Left lung (tissue), 10 donors: ENCODE results near the gene RNU1-4. TPM values are rescaled to one million over a fixed set of nuclear protein-coding genes. Genes with fewer than 3 reads are reported as not detected.
"Not testable (repeated sequence)": the region's sequence is repeated elsewhere in the genome, so short reads cannot be mapped to it uniquely, and the experiment has no call there.

Experiments
- ATAC-seq: fragments of 200-7000 bp; cut with Tn5 transposase; one replicate; pipeline ENCODE4 v1.9.1; 2020; ENCODE audit warnings: moderate library complexity
- DNase-seq, 4 donors: peaks; one replicate each; pipeline ENCODE4 v3.0.0-alpha.2; 2013 to 2020
- H3K27ac ChIP-seq, 2 donors: fragments of 200-600 bp; sonication (generic) in 1 of 2; one replicate each; pipeline versions ENCODE4 v1.5.0 to v1.8.0; 2020 to 2021
- H3K27me3 ChIP-seq, 2 donors: fragments of 200-600 bp; sonication (generic) in 1 of 2; one replicate each; pipeline versions ENCODE4 v1.5.0 to v1.8.0; 2020 to 2021
- H3K36me3 ChIP-seq, 2 donors: fragments of 200-600 bp; sonication (generic) in 1 of 2; one replicate each; pipeline versions ENCODE4 v1.5.0 to v1.8.0; 2020 to 2021
- H3K4me1 ChIP-seq, 2 donors: fragments of 200-600 bp; one replicate each; pipeline ENCODE4 v1.8.0; 2021
- H3K4me3 ChIP-seq, 2 donors: fragments of 200-600 bp; sonication (generic) in 1 of 2; one replicate each; pipeline versions ENCODE4 v1.5.0 to v1.8.0; 2020 to 2021; ENCODE audit warnings: mild to moderate bottlenecking in 1 of 2
- H3K9me3 ChIP-seq, 2 donors: fragments of 200-600 bp; sonication (generic) in 1 of 2; one replicate each; pipeline versions ENCODE4 v1.5.0 to v1.8.0; 2020 to 2021
- intact Hi-C, 2 donors: fragments of 100-400 bp; cut with DNase I; formaldehyde crosslinking; loops; one replicate each; pipeline versions ENCODE4 v1.11.2 to v1.14.2; 2022
- polyA plus RNA-seq, 6 donors: library from polyadenylated mRNA; unstranded; fragments of 120-200 nt; gene quantifications; one replicate each; pipeline ENCODE4 v1.2.1, GENCODE V29; 2013; ENCODE audit not compliant: insufficient read length in 6 of 6
- total RNA-seq, 2 donors: library from RNA; stranded (reverse); fragmentation: NEBNext Ultra II Directional; extraction: Animal tissue kit (Norgen Biotek cat#: 25700); gene quantifications; one replicate each; pipeline ENCODE4 v1.2.1, GENCODE V29; 2021
- TF ChIP-seq, protein P1 (sequence below), 2 donors: fragments of 200-600 bp; sonication (generic) in 1 of 2; IDR thresholded peaks; one replicate each; pipeline versions ENCODE4 v1.5.0 to v1.8.0; 2021; ENCODE audit warnings: antibody characterized with exemption in 2 of 2
- donor health status: DM: no; HTN: yes; CAD: no.
- donor health status: DM: no; HTN: no; CAD: no.

Gene RNU1-4
- total and polyA plus RNA-seq, 8 donors: 1.5 to 3,444 (median 2.8) TPM

DNA sequence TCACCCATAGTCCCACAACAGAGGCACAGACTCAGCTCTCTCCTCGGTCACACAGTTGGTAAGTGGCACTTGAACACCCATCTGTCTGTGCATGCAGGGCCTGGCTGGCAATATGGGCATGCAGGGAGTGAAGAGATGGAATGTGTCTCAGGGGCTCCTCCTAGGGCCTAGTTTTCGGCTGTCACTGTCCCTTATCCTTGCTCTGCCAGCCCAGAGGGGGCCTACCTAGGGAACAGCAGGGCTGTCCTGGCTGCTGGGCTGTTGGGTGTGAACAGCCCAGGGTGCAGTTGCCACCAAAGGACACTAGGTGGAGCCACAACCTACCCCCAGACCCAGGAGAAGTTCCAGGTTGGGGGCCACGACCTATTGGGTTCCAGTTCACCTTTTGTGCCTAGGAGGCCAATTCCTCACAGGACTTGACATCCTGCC, 30.6 kb upstream of the RNU1-4 start:
- H3K9me3 ChIP-seq, H3K36me3 ChIP-seq, H3K4me1 ChIP-seq, intact Hi-C loops, H3K27ac ChIP-seq, H3K4me3 ChIP-seq: not testable (repeated sequence)
- DNase-seq: peak in 1 of 4 donors; percentile 43
- peaks cover 0 to 14% of the 10 kb centered on the region in 2 donors for H3K27me3 ChIP-seq
- TF ChIP-seq, protein P1, sequence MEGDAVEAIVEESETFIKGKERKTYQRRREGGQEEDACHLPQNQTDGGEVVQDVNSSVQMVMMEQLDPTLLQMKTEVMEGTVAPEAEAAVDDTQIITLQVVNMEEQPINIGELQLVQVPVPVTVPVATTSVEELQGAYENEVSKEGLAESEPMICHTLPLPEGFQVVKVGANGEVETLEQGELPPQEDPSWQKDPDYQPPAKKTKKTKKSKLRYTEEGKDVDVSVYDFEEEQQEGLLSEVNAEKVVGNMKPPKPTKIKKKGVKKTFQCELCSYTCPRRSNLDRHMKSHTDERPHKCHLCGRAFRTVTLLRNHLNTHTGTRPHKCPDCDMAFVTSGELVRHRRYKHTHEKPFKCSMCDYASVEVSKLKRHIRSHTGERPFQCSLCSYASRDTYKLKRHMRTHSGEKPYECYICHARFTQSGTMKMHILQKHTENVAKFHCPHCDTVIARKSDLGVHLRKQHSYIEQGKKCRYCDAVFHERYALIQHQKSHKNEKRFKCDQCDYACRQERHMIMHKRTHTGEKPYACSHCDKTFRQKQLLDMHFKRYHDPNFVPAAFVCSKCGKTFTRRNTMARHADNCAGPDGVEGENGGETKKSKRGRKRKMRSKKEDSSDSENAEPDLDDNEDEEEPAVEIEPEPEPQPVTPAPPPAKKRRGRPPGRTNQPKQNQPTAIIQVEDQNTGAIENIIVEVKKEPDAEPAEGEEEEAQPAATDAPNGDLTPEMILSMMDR (IDR thresholded peaks at IDR 0.05): peak; percentile 11 to 72
- peak; percentile 80 for ATAC-seq

- H3K4me3 ChIP-seq, H3K27ac ChIP-seq, ATAC-seq, H3K9me3 ChIP-seq, H3K36me3 ChIP-seq, H3K4me1 ChIP-seq, intact Hi-C loops: not testable (repeated sequence)
- peaks cover 0 to 14% of the 10 kb centered on the region in 2 donors for H3K27me3 ChIP-seq
- peak in 1 of 4 donors; percentile 55 for DNase-seq
Measured at GRCh38 chr1:16710618-16711017, 29.7 kb upstream of the RNU1-4 start.

DNA sequence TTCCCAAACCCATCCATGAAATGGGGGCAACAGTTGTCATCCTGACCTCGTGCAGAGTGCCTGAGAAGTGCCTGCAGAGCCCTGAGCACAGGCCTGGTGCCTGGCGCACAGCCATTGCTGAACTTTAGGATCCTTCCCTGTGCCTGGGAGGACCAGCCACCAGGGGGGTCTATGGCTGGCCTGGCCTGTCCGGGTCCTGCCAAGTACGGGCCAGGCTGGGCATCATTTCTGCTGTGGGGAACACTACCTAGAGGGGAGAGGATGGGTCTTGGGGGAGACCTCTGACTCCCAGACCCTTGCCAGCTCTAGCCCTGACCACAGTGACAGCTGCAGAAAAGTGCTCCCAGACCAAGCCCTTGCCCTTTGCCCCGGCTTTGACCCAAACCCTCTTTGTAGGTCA, 28.2 kb upstream of the RNU1-4 start:
- H3K27me3 ChIP-seq: peaks cover 0 to 22% of the 10 kb centered on the region in 2 donors
- intact Hi-C loops, ATAC-seq, H3K36me3 ChIP-seq, H3K9me3 ChIP-seq, H3K4me1 ChIP-seq, H3K4me3 ChIP-seq, H3K27ac ChIP-seq: not testable (repeated sequence)
- DNase-seq: peak in 1 of 4 donors; percentile 45

GRCh38 chr1:16712582-16712981, 27.7 kb upstream of the RNU1-4 start:
- intact Hi-C loops, H3K27ac ChIP-seq, H3K4me3 ChIP-seq, H3K9me3 ChIP-seq, ATAC-seq, H3K4me1 ChIP-seq, H3K36me3 ChIP-seq, DNase-seq: not testable (repeated sequence)
- peaks cover 0 to 22% of the 10 kb centered on the region in 2 donors for H3K27me3 ChIP-seq

GRCh38 chr1:16712984-16713383, 27.3 kb upstream of the RNU1-4 start:
- H3K4me1 ChIP-seq, H3K36me3 ChIP-seq, H3K4me3 ChIP-seq, intact Hi-C loops, H3K9me3 ChIP-seq, ATAC-seq, DNase-seq, H3K27ac ChIP-seq: not testable (repeated sequence)
- peaks cover 0 to 22% of the 10 kb centered on the region in 2 donors for H3K27me3 ChIP-seq

DNA sequence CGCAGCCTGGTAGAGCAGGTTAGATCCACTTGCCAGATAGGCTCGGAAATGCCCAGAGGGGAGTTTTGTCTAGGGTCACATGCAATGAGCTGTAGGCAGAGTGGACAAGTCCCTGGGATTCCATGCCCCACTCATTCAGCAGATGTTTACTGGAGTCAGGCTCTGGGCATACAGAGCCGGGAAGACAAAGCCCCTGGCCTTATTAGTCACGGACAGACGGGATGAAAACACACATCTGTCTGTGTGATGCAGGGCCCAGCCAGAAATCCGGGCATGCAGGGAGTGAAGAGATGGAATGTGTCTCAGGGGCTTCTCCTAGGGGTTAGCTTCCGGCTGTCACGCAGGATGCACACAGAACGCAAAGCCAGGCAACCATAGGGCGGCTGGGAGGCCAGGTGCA, 26.8 kb upstream of the RNU1-4 start:
- H3K4me1 ChIP-seq, H3K4me3 ChIP-seq, H3K36me3 ChIP-seq, ATAC-seq, intact Hi-C loops, H3K9me3 ChIP-seq, H3K27ac ChIP-seq, DNase-seq: not testable (repeated sequence)
- H3K27me3 ChIP-seq: peaks cover 0 to 23% of the 10 kb centered on the region in 2 donors

- H3K4me3 ChIP-seq: no peak overlapping the region
- no peak for ATAC-seq
- peak in 2 of 4 donors; percentile 21 to 78 for DNase-seq
- no peaks in the 10 kb centered on the region for H3K36me3 ChIP-seq
- H3K9me3 ChIP-seq: no peaks in the 10 kb centered on the region
- intact Hi-C loops: no loop called here
- H3K27ac ChIP-seq: no peak overlapping the region
- no peaks in the 10 kb centered on the region for H3K4me1 ChIP-seq
- TF ChIP-seq, protein P1 (IDR thresholded peaks at IDR 0.05): no peak
- H3K27me3 ChIP-seq: peaks cover 0 to 35% of the 10 kb centered on the region in 2 donors
Measured at GRCh38 chr1:16716691-16717335, 23.5 kb upstream of the RNU1-4 start.
